NCI-H2029 (cell line): ENCODE results near the gene PEPD.

Source experiments
- DNase-seq: peaks from one replicate; lab custom pipeline; 2025; lab: John Stamatoyannopoulos, UW

The PEPD gene

DNA sequence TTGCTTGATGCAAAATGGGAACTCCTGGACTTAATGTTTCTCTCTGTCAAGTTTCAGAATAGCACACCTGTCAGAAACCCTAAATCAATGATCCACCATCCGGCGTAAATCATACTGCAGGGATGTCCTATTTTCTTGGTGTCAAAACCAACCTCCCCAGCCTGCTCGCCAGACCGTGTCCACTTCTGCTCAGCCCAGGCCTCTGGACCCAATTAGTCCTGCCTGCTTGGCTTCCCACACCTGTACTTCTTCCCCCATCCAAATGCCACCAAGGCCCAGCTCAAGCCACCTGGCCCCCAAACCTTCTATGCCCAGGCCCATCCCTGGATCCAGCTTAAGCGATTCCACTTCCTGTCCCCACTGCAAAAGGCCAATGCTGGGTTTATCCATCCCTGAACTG lies 25.1 kb upstream of the PEPD start:
- no peak for DNase-seq

DNA sequence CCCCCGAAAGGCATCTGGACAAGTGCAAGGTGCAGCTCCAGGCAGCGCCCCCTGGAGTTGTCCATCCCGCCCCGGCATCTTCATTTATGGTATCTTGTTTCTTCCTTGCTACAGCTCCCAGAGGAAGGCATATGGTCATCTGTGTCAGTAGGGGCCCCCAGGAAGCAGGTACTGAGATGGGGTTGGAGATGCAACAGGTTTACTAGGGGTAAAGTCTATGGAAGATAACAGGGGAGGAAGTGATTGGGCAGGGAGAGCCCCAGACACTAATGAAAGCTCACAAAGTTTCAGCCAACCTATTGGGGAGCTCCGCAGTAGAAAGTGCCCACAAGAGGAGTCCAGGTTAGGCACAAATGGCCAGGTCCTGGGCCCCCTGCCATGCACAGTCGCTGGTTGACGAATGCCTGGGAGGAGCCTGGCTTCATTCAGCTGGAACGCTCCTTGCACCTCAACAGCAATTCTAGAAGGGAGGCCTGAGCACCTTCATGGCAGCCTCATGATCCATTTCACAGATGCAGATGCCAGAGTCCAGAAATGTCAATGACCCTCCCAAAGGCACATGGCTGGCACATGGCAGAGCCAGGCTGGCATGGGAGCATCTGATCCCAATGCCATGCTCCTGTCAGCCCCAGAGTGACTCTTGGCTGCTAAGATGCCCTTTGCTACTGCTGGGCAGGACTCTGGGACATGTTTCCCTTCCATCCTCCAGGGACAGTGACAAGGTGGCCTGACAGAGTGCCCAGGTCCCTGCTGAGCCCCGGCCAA lies 23.8 kb upstream of the PEPD start:
- no peak for DNase-seq

GRCh38 chr19:33535226-33535625 lies 13.6 kb upstream of the PEPD start:
- DNase-seq, result no peak

- no peak for DNase-seq
Measured at GRCh38 chr19:33532859-33533460, 11.4 kb upstream of the PEPD start.

GRCh38 chr19:33530842-33531241 lies 9.3 kb upstream of the PEPD start:
- no peak for DNase-seq

GRCh38 chr19:33530296-33530695 lies 8.7 kb upstream of the PEPD start:
- no peak for DNase-seq

DNA sequence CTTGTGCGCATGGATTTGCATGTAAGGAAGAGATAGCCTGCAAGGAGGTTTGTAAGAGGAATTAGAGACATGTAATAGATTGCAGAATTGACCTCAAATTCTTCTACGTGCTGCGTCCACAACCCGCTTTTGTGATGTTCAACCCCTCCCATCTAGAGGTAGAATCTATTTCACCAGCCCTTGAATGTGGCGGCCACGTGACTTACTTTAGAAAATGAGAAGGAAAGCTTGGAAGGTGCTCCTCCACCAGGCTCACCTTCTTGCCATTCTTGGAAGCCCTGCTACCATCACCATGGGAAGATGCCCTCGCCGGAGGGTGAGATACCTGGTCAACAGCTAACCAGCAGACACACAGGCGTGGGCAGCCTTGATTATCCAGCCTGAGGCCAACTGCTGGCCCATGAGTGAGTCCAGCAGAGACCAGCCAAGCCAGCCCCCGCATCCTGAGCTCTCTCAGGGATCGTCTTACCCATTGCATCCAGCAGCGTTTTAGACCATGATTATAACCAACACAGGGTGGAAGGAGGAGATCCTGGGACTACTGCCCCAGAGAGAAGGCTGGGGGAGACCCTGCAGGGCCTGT lies 7.6 kb upstream of the PEPD start:
- DNase-seq, result no peak

- DNase-seq, result no peak
Measured at GRCh38 chr19:33528404-33528803, 6.8 kb upstream of the PEPD start.

GRCh38 chr19:33527125-33527524 lies 5.5 kb upstream of the PEPD start:
- DNase-seq, result no peak

GRCh38 chr19:33524024-33524664 lies 2.6 kb upstream of the PEPD start:
- DNase-seq, result no peak

- no peak for DNase-seq
Measured at GRCh38 chr19:33523167-33523566, 1.6 kb upstream of the PEPD start.

DNA sequence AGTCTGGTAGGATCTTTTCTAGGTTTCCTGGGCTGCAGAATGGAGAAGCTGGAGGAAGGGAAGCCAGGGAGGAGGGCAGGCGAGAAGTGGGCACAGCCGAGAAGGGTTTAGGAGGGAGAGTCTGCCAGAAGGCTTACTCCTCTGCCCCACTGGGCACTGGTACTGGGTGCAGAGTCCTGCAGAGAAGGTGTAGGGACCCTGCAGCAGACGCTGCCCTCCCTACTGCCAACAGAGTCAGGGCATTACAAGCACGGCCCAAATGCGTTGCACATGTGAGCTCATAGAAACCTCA lies 726 bp upstream of the PEPD start:
- DNase-seq, result no peak

- no peak for DNase-seq
Measured at GRCh38 chr19:33520844-33521479, 629 bp downstream of the PEPD start.

GRCh38 chr19:33520048-33520643 lies 1.4 kb downstream of the PEPD start:
- DNase-seq, result no peak

GRCh38 chr19:33519416-33519815 lies 2.2 kb downstream of the PEPD start:
- DNase-seq, result no peak

- no peak for DNase-seq
Measured at GRCh38 chr19:33518541-33518940, 3.0 kb downstream of the PEPD start.

- no peak for DNase-seq
Measured at GRCh38 chr19:33517922-33518321, 3.7 kb downstream of the PEPD start.

- DNase-seq, result no peak
Measured at GRCh38 chr19:33515921-33516320, 5.7 kb downstream of the PEPD start.

- DNase-seq, result no peak
Measured at GRCh38 chr19:33514885-33515551, 6.6 kb downstream of the PEPD start.

DNA sequence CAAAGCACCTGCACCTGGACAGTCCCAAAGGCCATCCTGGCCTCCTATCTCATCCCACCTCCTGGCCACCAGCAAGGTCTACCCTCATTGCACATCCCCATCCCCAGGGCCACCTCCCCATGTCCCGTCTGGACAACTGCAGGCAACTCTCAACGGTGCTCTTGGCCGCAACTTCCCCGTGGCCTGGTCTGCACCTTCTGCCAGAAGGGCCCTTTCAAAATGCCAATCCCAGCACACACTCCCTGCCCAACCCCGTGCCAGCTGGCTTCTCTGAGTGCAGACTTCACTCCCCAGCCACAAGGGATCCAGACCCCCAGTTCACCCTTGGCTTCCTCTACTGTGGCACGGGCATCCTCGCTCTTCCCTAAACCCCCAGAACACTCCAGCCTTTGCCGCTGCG lies 8.2 kb downstream of the PEPD start:
- no peak for DNase-seq

GRCh38 chr19:33512580-33513137 lies 8.9 kb downstream of the PEPD start:
- DNase-seq, result no peak

DNA sequence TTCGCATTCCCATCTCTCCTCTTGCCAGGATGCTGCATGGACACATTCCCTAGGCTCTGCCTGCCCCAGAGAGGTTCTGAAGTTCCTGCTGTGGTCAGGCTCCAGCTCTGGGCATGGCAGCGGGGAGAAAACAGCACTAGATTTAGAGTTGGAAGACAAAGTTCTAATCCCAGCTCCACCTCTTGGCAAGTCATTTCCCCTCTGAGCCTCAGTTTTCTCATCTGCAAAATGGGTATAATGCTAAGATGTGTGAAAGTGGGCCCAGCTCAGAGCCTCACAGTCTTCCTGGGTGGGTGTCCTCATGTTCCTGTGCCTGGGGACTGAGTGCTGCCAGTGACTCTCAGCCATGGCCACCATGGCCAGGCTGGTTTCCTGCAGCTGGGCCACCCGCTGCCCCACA lies 9.6 kb downstream of the PEPD start:
- no peak for DNase-seq
